Measurements from ENCODE around the gene COBL.

DNA sequence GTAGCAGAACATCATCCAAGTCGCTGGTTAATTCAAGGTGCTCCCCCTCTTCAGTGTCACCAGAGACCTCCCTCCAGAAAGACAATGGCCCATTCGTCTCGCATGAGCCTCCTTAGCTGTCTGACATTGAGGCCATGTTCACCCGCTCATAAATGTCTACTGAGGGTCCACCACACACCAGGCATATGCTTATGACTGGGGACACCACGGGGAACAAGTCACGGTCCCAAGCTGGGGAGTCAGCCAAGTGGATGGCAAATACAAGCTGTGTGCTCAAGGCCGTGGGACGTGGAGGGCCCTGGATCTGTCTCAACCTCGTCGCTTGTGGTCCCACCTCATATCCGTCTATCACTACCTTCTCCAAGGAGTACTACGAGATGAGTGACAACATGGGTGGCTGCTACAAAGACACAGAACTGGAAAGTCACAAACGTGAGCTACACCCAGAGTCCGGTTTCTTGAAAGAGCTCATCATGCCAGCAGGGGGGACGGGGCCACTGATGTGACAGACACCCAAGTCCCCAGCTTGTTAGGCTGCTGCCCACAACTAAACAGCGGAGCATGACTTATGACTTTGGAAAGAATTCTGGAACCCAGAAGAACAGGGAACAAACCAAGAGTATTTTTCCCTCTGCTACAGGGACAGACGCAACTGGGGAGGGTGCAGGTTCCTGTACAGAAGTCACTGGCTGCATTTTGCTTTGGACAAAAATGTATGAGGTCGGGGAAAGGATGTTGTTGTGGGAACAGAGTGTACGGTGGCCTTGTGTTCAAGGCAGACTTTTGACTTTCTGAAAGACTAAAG lies 189.6 kb downstream of the COBL start:
- TF ChIP-seq, protein P1, sequence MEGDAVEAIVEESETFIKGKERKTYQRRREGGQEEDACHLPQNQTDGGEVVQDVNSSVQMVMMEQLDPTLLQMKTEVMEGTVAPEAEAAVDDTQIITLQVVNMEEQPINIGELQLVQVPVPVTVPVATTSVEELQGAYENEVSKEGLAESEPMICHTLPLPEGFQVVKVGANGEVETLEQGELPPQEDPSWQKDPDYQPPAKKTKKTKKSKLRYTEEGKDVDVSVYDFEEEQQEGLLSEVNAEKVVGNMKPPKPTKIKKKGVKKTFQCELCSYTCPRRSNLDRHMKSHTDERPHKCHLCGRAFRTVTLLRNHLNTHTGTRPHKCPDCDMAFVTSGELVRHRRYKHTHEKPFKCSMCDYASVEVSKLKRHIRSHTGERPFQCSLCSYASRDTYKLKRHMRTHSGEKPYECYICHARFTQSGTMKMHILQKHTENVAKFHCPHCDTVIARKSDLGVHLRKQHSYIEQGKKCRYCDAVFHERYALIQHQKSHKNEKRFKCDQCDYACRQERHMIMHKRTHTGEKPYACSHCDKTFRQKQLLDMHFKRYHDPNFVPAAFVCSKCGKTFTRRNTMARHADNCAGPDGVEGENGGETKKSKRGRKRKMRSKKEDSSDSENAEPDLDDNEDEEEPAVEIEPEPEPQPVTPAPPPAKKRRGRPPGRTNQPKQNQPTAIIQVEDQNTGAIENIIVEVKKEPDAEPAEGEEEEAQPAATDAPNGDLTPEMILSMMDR (optimal IDR thresholded peaks at IDR 0.05 in 1 of 3, IDR thresholded peaks at IDR 0.05 in 1 of 3, conservative IDR thresholded peaks at IDR 0.05 in 1 of 3; ENCODE audit: extremely low read depth in 1 of 3, insufficient read depth in 2 of 3, low read length in 3 of 3): no peak
- TF ChIP-seq EZH2 (IDR thresholded peaks at IDR 0.05; ENCODE audit: low read length): no peak
